Right lobe of liver (tissue), 6 donors: Measurements from ENCODE around the gene SLC6A11. TPM values are rescaled to one million over a fixed set of nuclear protein-coding genes. Genes with fewer than 3 reads are reported as not detected.
A peak's percentile ranks its signal among the peaks of the same experiment; 100 is the strongest.

Experiments
- ATAC-seq, 4 donors: fragments of 200-7000 bp; cut with Tn5 transposase; one replicate each; pipeline ENCODE4 v1.9.1; 2020; ENCODE audit warnings: mild to moderate bottlenecking in 4 of 4, moderate library complexity in 4 of 4
- DNase-seq, 3 donors: peaks; one replicate each; pipeline ENCODE4 v3.0.0-alpha.2; 2020
- H3K27ac ChIP-seq, 3 donors: fragments of 200-600 bp; one replicate each; pipeline ENCODE4 v1.8.0; 2022
- H3K27me3 ChIP-seq, 2 donors: fragments of 200-600 bp; one replicate each; pipeline ENCODE4 v1.8.0; 2022
- H3K36me3 ChIP-seq, 4 donors: fragments of 200-600 bp; sonication (generic) in 1 of 4; one replicate each; pipeline versions ENCODE4 v1.5.1 to v1.8.0; 2017 to 2022; ENCODE audit warnings: control low read depth in 1 of 4
- H3K4me1 ChIP-seq, 4 donors: fragments of 200-600 bp; sonication (generic) in 1 of 4; one replicate each; pipeline versions ENCODE4 v1.5.1 to v1.8.0; 2017 to 2022; ENCODE audit warnings: control low read depth in 1 of 4
- H3K4me3 ChIP-seq, 3 donors: fragments of 200-600 bp; one replicate each; pipeline ENCODE4 v1.8.0; 2022
- H3K9me3 ChIP-seq, 4 donors: fragments of 200-600 bp; sonication (generic) in 1 of 4; one replicate each; pipeline versions ENCODE4 v1.5.1 to v1.8.0; 2017 to 2022; ENCODE audit warnings: control low read depth in 1 of 4
- POLR2A ChIP-seq: fragments of 450-650 bp; IDR thresholded peaks from one replicate; pipeline ENCODE4 v1.6.1; 2017; ENCODE audit warnings: antibody characterized with exemption, mild to moderate bottlenecking
- WGBS: methylation state at CpG from one replicate; pipeline ENCODE4 v1.1.6; 2018; ENCODE audit warnings: low coverage, low lambda C conversion rate; ENCODE audit not compliant: insufficient coverage; ENCODE audit errors: missing lambda C conversion rate; 5-methylcytosine and 5-hydroxymethylcytosine counted together
- intact Hi-C, 2 donors: fragments of 100-400 bp; cut with DNase I; formaldehyde crosslinking; loops; one replicate each; pipeline versions ENCODE4 v1.11.2 to v1.14.1; 2022
- total RNA-seq, 6 experiments: library from RNA; depleted of rRNA in 2 of 6; stranded (reverse); fragments of >200 nt in 2 of 6; fragmentation: NEBNext Ultra II Directional in 3 of 6; extraction: Animal tissue kit (Norgen Biotek cat#: 25700) in 3 of 6; gene quantifications; one replicate each; pipeline versions ENCODE4 v1.1.0 to v1.2.4, GENCODE V29; 2016 to 2023
- TF ChIP-seq, protein P1 (sequence below), 4 donors: fragments of 200-600 bp in 3 of 4; fragments of 450-650 bp in 1 of 4; IDR thresholded peaks; one replicate each; pipeline versions ENCODE4 v1.5.1 to v1.8.0; 2016 to 2022; ENCODE audit warnings: antibody characterized with exemption in 4 of 4, mild to moderate bottlenecking in 2 of 4
- donor health status: DM: no; HTN: yes; CAD: no.
- donor health status: DM: no; HTN: no; CAD: no.
- donor health status: DM: no; HTN: no; CAD: no.
- donor health status: DM: no; HTN: yes; CAD: no.
- donor health status: DM: no; HTN: yes; CAD: no.

The SLC6A11 gene
- total RNA-seq, 6 experiments from 2014 or later: 0.06 to 0.42 (median 0.12) TPM; not detected in 1

DNA sequence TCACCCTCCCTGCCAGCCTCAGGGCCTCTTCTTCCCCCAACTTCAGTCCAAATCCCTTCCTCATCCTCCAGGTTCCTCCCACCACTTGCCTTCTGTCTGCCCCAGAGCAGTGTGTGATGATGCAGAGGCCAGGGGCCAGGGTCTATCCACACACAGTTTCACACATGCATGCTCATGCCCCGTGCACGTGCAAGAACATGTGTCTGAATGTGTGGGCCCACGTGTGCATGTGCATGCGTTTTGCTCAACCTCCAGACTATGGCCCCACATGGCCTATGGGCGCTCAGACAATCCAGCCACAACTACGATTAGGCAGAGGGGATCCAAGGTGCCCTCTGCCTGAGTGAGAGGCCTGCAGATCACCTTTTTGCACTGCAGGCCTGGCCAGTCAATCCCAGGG lies 144.2 kb downstream of the SLC6A11 start:
- ATAC-seq (no peak), DNase-seq (peak in 1 of 3 donors; percentile 27)
- intact Hi-C loops: no loop called here
- WGBS: 67% methylated on average over 1 of the region's 6 CpGs
- Histone ChIP-seq H3K4me3 (no peak overlapping the region), H3K27ac (no peak overlapping the region), H3K9me3 (no peaks in the 10 kb centered on the region), H3K4me1 (no peaks in the 10 kb centered on the region), H3K36me3 (no peaks in the 10 kb centered on the region), H3K27me3 (no peaks in the 10 kb centered on the region)
- no peak for TF ChIP-seq POLR2A
- TF ChIP-seq, protein P1, sequence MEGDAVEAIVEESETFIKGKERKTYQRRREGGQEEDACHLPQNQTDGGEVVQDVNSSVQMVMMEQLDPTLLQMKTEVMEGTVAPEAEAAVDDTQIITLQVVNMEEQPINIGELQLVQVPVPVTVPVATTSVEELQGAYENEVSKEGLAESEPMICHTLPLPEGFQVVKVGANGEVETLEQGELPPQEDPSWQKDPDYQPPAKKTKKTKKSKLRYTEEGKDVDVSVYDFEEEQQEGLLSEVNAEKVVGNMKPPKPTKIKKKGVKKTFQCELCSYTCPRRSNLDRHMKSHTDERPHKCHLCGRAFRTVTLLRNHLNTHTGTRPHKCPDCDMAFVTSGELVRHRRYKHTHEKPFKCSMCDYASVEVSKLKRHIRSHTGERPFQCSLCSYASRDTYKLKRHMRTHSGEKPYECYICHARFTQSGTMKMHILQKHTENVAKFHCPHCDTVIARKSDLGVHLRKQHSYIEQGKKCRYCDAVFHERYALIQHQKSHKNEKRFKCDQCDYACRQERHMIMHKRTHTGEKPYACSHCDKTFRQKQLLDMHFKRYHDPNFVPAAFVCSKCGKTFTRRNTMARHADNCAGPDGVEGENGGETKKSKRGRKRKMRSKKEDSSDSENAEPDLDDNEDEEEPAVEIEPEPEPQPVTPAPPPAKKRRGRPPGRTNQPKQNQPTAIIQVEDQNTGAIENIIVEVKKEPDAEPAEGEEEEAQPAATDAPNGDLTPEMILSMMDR (IDR thresholded peaks at IDR 0.05): no peak

DNA sequence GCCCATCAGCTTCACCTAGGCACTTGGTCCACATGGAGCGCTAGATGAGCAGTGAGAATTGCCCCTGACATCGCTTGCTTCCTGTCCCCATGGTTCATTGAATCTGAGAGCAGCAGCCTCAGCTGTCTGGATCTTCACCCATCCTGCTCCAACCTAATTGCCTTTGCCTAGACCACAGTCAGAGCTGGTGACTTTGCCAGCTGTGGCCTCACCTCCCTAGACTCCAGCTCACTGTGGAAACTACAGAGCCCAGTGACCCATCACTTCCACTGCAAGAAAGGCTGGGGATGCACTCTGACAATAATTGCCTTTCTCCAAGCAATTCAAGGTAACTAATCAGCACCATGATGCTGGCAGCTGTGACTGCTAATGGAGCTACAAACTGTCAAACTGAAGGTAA lies 145.9 kb downstream of the SLC6A11 start:
- ATAC-seq: no peak
- DNase-seq: peak in 1 of 3 donors; percentile 9
- intact Hi-C loops: no loop called here
- Histone ChIP-seq H3K36me3 (no peaks in the 10 kb centered on the region), H3K27ac (no peak overlapping the region), H3K4me3 (no peak overlapping the region), H3K27me3 (no peaks in the 10 kb centered on the region), H3K9me3 (no peaks in the 10 kb centered on the region), H3K4me1 (no peaks in the 10 kb centered on the region)
- no CpG with 5 or more reads among the region's 2 CpGs for WGBS
- TF ChIP-seq, protein P1 (IDR thresholded peaks at IDR 0.05): no peak
- no peak for TF ChIP-seq POLR2A

DNA sequence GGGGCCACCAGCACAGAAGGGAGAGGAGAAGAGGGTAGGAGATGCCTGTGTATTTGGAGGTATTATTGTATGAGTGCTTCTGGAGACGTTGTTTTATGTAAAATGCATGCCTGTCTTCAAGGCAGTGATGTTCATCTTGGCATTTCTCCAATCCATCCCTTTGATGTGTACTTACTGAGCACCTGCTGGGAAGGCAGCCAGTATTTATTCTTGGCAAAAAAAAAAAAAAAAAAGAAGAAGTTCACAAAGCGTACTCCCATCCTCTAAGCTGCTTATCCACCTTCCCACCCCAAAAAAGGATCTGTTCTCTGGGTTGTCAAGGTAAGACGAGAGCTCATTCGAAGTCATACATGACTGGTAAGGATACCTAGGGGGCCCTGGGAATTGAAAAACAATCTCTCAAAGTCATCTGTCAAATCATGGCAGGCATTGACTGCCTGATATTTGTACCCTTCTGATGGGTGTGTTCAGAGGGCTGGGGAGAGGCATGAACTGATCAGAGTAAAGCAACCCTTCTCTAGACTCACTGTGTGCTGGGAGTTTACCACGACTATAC lies 146.5 kb downstream of the SLC6A11 start:
- ATAC-seq (peak in 3 of 4 donors; percentile 24 to 69 (median 61)), DNase-seq (no peak)
- WGBS: 59% methylated on average over 5 of the region's 5 CpGs
- H3K9me3 ChIP-seq: no peaks in the 10 kb centered on the region
- intact Hi-C loops: no loop called here
- no peak overlapping the region for H3K27ac ChIP-seq
- H3K4me1 ChIP-seq: no peaks in the 10 kb centered on the region
- H3K36me3 ChIP-seq: no peaks in the 10 kb centered on the region
- H3K4me3 ChIP-seq: no peak overlapping the region
- TF ChIP-seq POLR2A: no peak
- TF ChIP-seq, protein P1 (IDR thresholded peaks at IDR 0.05): no peak
- H3K27me3 ChIP-seq: no peaks in the 10 kb centered on the region

DNA sequence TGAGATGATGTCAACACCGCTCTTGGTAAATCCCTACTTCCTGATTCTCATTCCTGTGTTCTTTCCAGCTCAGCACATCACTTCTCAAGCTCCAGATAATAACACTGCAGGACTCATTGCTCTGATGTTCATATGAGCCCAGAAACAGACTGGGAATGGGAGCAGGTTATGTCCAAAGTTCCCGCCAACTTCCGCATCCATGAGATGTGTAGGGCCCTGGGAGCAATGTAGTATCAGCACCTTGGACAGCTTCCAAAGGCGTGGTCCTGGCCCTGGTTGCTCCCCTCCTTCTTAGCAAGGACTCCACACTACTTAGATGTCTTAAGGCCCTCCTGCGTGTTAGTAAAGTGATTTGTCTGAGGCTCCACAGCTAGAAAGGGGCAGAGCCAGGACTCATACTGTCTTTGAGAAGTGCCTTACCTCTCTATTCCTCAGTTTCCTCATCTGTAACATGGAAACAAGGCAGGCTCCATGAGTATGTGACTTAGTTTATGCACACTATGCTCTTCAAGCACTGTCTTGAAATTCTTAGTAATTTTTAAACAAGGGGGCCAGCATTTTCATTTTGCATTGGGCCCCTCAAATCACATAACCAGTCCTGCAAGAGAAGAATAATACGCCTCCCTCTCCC lies 148.6 kb downstream of the SLC6A11 start:
- TF ChIP-seq, protein P1 (IDR thresholded peaks at IDR 0.05): no peak
- no peak for TF ChIP-seq POLR2A
- Histone ChIP-seq H3K4me1 (no peaks in the 10 kb centered on the region), H3K9me3 (no peaks in the 10 kb centered on the region), H3K36me3 (no peaks in the 10 kb centered on the region), H3K27me3 (no peaks in the 10 kb centered on the region), H3K27ac (no peak overlapping the region), H3K4me3 (no peak overlapping the region)
- intact Hi-C loops: no loop called here
- ATAC-seq (no peak), DNase-seq (no peak)
- WGBS: 58% methylated on average over 4 of the region's 6 CpGs
